ENCODE measurements around the gene SPATA31E1. TPM values are rescaled to one million over a fixed set of nuclear protein-coding genes. Genes with fewer than 3 reads are reported as not detected.

Gene SPATA31E1
- not detected in 2 replicates for total RNA-seq

DNA sequence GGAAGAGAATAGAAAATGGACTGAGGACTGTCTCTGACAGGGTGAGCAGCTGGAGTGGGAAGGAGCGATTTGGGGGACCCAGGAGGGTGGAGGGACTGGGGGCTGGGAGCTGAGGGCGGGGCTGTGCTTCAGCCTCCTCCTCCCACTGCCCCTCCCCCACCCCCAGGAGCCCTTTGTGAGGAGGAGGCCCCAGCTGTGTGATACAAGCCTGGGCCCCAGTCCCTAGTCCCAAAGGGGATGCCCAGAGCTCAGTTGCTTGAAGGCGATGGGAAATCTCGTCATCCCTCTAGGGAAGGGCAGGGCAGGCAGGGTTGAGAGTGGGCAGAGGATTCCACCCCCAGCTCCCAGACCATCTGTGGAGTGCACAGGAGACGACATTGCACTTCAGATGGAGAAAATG is at the start of gene SPATA31E1:
TSS of gene SPATA31E1 (plus strand) at position 251 of the 400 bp plus-strand sequence. CDS start at position 266, 15 bp downstream.

GRCh38 chr9:87917662-87918061 is 35.0 kb downstream of the SPATA31E1 start, which contains the start of gene SPATA31C1:
Gene SPATA31C1, plus strand, starts transcription at chr9:87917962.

Other genes starting within 250 kb of the SPATA31E1 start
- gene CTSL, start 156.8 kb upstream of the SPATA31E1 start, total RNA-seq = 64.7 and 70.9 TPM in 2 replicates
- gene SPATA31C1, start 35.1 kb downstream of the SPATA31E1 start, total RNA-seq = 0.13 and 0.16 TPM in 2 replicates
- 3.3 and 9.0 TPM in 2 replicates for gene CDK20, start 91.7 kb downstream of the SPATA31E1 start, total RNA-seq